ENCODE data around the gene RHOF.

Gene RHOF

GRCh38 chr12:121805171-121806008 lies 11.9 kb upstream of the RHOF start:
- DNase-seq (ENCODE audit: extremely low read depth in 1 of 2, low read depth in 1 of 2): no peak

GRCh38 chr12:121804417-121805111 lies 11.1 kb upstream of the RHOF start:
- DNase-seq (ENCODE audit: extremely low read depth in 1 of 2, low read depth in 1 of 2): no peak

- DNase-seq (ENCODE audit: extremely low read depth in 1 of 2, low read depth in 1 of 2): no peak
These were observed 10.5 kb upstream of the RHOF start, which contains the start of gene SETD1B for GRCh38 chr12:121803861-121804416. Gene SETD1B, plus strand, starts transcription at chr12:121804009. Its CDS starts 729 bp downstream, at chr12:121804738.

DNA sequence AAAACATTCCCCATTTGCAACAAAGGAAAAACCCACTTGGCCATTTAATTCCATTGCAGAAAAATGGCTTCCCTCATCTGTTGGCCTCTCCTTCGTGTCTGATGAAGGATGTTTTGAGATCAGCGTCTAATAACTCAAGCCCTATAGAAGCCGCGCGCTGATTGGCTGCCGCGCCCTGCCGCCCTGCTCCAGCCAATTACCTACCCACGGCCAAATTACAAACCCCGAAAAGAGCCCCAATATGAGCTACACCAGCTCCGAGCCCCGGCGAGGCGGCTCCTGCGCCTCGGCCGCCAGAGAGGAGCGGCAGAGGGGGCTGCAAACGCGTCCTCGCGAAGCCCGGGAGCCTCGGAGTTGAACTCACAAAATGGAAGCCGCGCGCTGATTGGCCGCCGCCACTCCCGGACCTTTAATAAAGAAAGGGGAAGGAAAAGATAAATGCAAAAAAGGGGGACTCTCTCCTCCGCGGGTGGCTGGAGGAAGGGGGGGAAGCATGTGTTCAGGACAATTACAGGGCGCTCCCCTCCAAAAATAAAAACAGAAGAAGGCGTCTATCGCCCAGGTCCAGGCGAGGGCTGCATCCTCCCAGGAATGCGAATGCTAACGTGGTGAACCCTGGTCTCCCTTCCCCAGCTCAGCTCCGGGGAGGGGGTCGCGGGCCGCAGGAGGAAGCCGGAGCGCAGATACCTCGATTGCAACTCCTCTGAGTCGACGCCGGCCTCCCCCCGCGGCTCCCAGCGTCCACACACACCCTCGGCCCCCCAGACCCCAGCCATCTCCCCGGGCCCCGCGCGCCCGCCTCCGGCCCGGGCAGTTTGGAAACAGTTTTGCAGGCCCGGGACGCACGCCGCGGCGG lies 9.6 kb upstream of the RHOF start:
- DNase-seq (ENCODE audit: extremely low read depth in 1 of 2, low read depth in 1 of 2): peak; percentile 76 to 80

DNA sequence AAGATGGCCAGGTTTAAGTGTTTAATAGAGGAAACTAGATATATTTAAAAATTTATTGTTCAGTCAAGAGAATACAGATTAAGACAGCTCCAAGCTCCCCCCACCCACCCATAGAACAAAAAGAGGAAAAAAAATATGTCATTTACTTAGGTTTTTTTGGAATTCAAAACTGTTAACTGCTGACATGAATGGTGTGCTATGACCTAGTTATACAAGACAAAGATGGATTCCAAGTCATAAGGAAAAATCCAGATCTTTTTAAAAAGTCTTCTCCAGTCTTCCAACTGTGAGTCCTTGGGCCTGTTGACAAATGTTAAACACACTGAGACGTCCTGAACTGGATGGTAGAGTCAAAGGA lies 9.0 kb upstream of the RHOF start:
- no peak for DNase-seq (ENCODE audit: extremely low read depth in 1 of 2, low read depth in 1 of 2)

- no peak for DNase-seq (ENCODE audit: extremely low read depth in 1 of 2, low read depth in 1 of 2)
These were observed 8.4 kb upstream of the RHOF start for GRCh38 chr12:121801595-121802484.

DNA sequence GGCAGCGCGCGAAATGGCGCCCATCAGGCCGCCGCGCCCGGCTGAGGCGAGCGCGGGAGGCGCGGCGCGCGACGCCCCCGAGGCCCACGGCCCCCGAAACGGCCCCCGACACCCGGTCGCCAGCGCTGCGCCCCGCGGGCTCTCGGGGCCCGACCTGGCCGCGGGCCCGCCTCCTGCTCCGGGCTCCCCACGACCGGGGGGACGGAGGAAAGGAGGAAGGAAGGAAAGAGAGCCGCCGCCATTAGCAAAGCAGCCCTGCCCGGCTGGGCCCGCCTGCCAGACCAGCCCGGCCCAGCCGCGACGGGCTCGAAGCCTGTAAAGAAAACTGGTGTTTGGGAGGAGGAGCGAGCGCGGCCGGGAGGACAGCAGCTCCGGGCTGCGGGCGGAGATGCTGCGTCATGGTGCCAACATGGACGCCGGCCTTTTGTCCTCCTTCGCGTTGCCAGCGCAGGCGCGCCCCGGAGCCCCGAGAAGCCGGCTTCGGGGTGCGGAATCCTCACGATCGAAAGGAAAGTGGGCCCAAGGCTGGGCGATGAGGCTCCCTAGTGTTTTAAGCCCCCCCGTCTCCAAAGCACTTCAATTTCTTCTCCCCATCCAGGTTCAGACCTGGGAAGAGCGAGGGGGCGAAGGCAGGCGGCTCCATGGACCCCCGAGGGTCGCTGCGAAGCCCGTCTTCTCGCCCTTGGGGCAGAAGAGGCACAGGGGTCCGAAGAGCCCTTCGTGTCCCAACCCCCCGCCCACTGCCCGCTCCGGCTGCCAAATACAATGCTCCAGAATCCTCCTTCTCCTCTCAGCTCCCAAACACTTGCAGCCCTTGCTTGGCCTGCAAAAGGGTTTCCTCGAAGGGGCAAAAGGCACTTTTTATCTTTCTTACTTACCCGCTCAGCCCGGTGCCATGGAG lies 7.5 kb upstream of the RHOF start:
- no peak for DNase-seq (ENCODE audit: extremely low read depth in 1 of 2, low read depth in 1 of 2)

GRCh38 chr12:121799842-121800693 lies 6.6 kb upstream of the RHOF start:
- DNase-seq (ENCODE audit: extremely low read depth in 1 of 2, low read depth in 1 of 2): peak; percentile 74 to 77

DNA sequence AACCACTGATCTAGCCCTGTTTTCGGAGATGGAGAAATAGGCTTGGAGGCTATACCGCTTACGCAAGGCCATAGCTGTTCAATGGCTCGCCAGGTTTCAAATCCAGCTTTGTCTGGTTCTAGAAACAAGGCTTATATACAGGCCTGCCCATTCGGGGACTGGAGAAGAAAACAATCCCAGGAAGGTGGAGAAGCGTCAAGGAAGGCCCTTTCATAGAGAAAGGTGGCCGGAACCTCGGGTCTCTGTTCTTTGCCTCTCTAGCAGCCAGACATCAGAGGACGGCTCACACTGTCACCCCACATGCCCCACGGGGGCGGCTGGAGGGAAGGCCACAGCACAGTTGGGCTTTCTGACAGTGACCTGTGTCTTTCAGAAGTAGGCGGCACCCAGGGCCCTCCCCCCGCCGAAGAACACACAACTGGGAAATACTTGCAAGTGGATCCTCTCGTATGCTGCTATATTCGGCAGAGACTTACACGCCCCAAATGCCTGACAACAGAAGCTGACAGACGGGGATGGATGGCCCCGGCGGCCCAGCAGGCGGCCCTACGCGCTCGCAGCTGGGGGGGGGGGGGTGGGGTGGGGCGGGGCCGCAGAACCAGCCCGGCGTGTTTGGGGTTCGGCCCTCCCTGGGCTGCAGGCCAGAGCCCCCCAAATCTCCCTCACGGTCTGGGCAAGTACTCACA lies 5.8 kb upstream of the RHOF start:
- no peak for DNase-seq (ENCODE audit: extremely low read depth in 1 of 2, low read depth in 1 of 2)

DNA sequence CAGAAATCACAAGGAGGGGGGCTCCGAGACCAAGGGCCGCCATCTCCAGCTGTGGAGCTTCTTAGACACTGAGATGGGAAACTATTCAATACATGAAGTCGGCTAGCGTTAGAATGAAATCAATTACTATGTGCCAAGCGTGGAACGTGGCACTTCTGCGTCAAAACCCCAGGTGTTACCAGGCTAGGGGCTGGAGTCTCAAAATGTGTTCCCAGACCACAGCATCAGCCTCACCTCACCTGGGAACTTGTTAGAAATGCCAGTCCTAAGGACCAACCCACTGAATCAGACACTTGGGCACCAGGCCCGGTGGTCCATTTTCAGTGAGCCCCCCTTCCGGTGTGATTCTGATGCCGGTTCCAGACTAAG lies 5.3 kb upstream of the RHOF start:
- no peak for DNase-seq (ENCODE audit: extremely low read depth in 1 of 2, low read depth in 1 of 2)

GRCh38 chr12:121797937-121798786 lies 4.7 kb upstream of the RHOF start:
- no peak for DNase-seq (ENCODE audit: extremely low read depth in 1 of 2, low read depth in 1 of 2)

GRCh38 chr12:121796855-121797751 lies 3.6 kb upstream of the RHOF start:
- no peak for DNase-seq (ENCODE audit: extremely low read depth in 1 of 2, low read depth in 1 of 2)

- no peak for DNase-seq (ENCODE audit: extremely low read depth in 1 of 2, low read depth in 1 of 2)
These were observed 1.8 kb upstream of the RHOF start for GRCh38 chr12:121795034-121795968.

- no peak for DNase-seq (ENCODE audit: extremely low read depth in 1 of 2, low read depth in 1 of 2)
These were observed 1.1 kb upstream of the RHOF start for GRCh38 chr12:121794534-121795033.
